Endothelial cell of umbilical vein (primary cell): ENCODE measurements around the gene LTBP2. TPM values are rescaled to one million over a fixed set of nuclear protein-coding genes. Genes with fewer than 3 reads are reported as not detected.

Experiments used
- BruUV-seq: library from RNA; stranded (reverse); fragments of 400-500 nt; replicated peaks from 2 replicates; lab custom pipeline; 2021; lab: Mats Ljungman, UMichigan
- CTCF ChIA-PET: fragments of 300-600, 350-600 bp; sonication (Branson Sonifier 250); formaldehyde crosslinking; loops from one replicate; lab custom pipeline; 2021; ENCODE audit warnings: antibody characterized with exemption, inconsistent platforms; lab: Charles Lee
- POLR2A ChIA-PET: fragments of 300-600, 350-600 bp; sonication (Branson Sonifier 250); formaldehyde crosslinking; loops from one replicate; lab custom pipeline; 2021; ENCODE audit warnings: antibody characterized with exemption, inconsistent platforms; lab: Charles Lee
- DNase-seq: peaks from one replicate; pipeline ENCODE4 v3.0.0-alpha.2; 2011; ENCODE audit warnings: low read depth, low spot score
- FAIRE-seq: peaks from 2 replicates; lab custom pipeline; 2011; peaks lifted over from hg19 to GRCh38; lab: Jason Lieb, UNC
- H2AFZ ChIP-seq: 2 replicates; pipeline ENCODE4 v1.6.0; 2012; ENCODE audit warnings: low read depth, low read length, control low read depth, inconsistent platforms
- H3K27ac ChIP-seq: 2 replicates; pipeline ENCODE4 v1.5.1; 2011; ENCODE audit warnings: low read depth, mild to moderate bottlenecking, control low read depth, low read length, moderate library complexity; ENCODE audit not compliant: insufficient read depth
- H3K27me3 ChIP-seq, 2 experiments: 2 replicates each; pipeline versions ENCODE4 v1.6.0 to v1.6.1; 2011; ENCODE audit warnings: low read length in 2 of 2, mixed read lengths in 1 of 2; ENCODE audit not compliant: control insufficient read depth in 2 of 2, insufficient read depth in 2 of 2
- H3K36me3 ChIP-seq, 2 experiments: 2 replicates in 1 of 2; 3 replicates in 1 of 2; pipeline ENCODE4 v1.5.1; 2011; ENCODE audit warnings: low read length in 2 of 2, mild to moderate bottlenecking in 1 of 2, moderate library complexity in 1 of 2; ENCODE audit not compliant: control insufficient read depth in 2 of 2, insufficient read depth in 2 of 2; ENCODE audit errors: extremely low read depth in 1 of 2
- H3K4me1 ChIP-seq: 3 replicates; pipeline ENCODE4 v1.5.1; 2011; ENCODE audit warnings: mild to moderate bottlenecking, low read length; ENCODE audit not compliant: control insufficient read depth, insufficient read depth; ENCODE audit errors: extremely low read depth
- H3K4me2 ChIP-seq: 2 replicates; pipeline ENCODE4 v1.6.1; 2011; ENCODE audit warnings: low read length, control low read depth, mixed read lengths; ENCODE audit not compliant: insufficient read depth
- H3K4me3 ChIP-seq, 3 experiments: fragments of 200-600 bp in 1 of 3; sonication (generic), shearing (Covaris generic) in 1 of 3; replicated peaks in 1 of 3; 2 replicates each; pipeline ENCODE4 v1.5.1; 2011 to 2016; ENCODE audit warnings: control low read depth in 3 of 3, low read length in 3 of 3, mild to moderate bottlenecking in 2 of 3, inconsistent platforms in 1 of 3, low read depth in 1 of 3, moderate library complexity in 1 of 3; ENCODE audit not compliant: insufficient read depth in 1 of 3
- H3K79me2 ChIP-seq: 2 replicates; pipeline ENCODE4 v1.6.0; 2012; ENCODE audit warnings: low read length, inconsistent platforms; ENCODE audit not compliant: control insufficient read depth, insufficient read depth
- H3K9ac ChIP-seq: replicated peaks from 2 replicates; pipeline ENCODE3; 2011; ENCODE audit warnings: low read length, control low read depth; ENCODE audit not compliant: insufficient read depth; ENCODE audit errors: extremely low read depth
- H3K9me1 ChIP-seq: replicated peaks from 3 replicates; pipeline ENCODE4 v1.6.0; 2011; ENCODE audit warnings: mild to moderate bottlenecking, low read length; ENCODE audit not compliant: control insufficient read depth, insufficient read depth; ENCODE audit errors: extremely low read depth
- H3K9me3 ChIP-seq: replicated peaks from 2 replicates; pipeline ENCODE4 v1.5.1; 2012; ENCODE audit warnings: low read length, inconsistent platforms; ENCODE audit not compliant: control insufficient read depth, insufficient read depth
- H4K20me1 ChIP-seq: replicated peaks from 2 replicates; pipeline ENCODE3; 2011; ENCODE audit warnings: mild to moderate bottlenecking, low read length; ENCODE audit not compliant: control insufficient read depth, insufficient read depth; ENCODE audit errors: extremely low read depth
- EZH2 ChIP-seq: IDR thresholded peaks from 2 replicates; pipeline ENCODE4 v1.6.1; 2012; ENCODE audit warnings: borderline replicate concordance, low read depth, mild to moderate bottlenecking, moderate library complexity, low read length, inconsistent platforms; ENCODE audit not compliant: severe bottlenecking
- GATA2 ChIP-seq: IDR thresholded peaks from 2 replicates; pipeline ENCODE4 v1.7.0; 2011; ENCODE audit warnings: low read depth, mild to moderate bottlenecking, moderate library complexity, mixed read lengths, low read length; ENCODE audit not compliant: insufficient read length, insufficient read depth
- MYC ChIP-seq: IDR thresholded peaks from one replicate; pipeline ENCODE4 v1.6.1; 2011; ENCODE audit warnings: mild to moderate bottlenecking, low read depth, low read length
- POLR2A ChIP-seq: IDR thresholded peaks from 2 replicates; pipeline ENCODE4 v1.6.1; 2012; ENCODE audit warnings: low read depth, mild to moderate bottlenecking, control low read depth, low read length
- POLR2AphosphoS5 ChIP-seq: IDR thresholded peaks from 2 replicates; pipeline ENCODE4 v1.6.1; 2012; ENCODE audit warnings: low read depth, mild to moderate bottlenecking, control low read depth, low read length, moderate library complexity; ENCODE audit not compliant: insufficient read depth
- dilution Hi-C: fragments of 300-500 bp; cut with MboI; formaldehyde crosslinking; loops from one replicate; pipeline ENCODE4 v1.15.0; 2019; ENCODE audit warnings: low sequenced_read_pairs; ENCODE audit not compliant: extremely low pct_ligation_motif_present
- intact Hi-C: fragments of 100-400 bp; cut with micrococcal nuclease; formaldehyde crosslinking; loops from one replicate; pipeline ENCODE4 v1.10.0; 2022
- polyA plus RNA-seq, 4 experiments: library from polyadenylated mRNA; depleted of rRNA in 3 of 4; stranded (reverse) in 3 of 4; unstranded in 1 of 4; fragments of >200 nt; gene quantifications; 2 replicates each; pipeline versions ENCODE4 v1.2.1 to v1.2.3, GENCODE V29; 2011 to 2012; ENCODE audit warnings: missing spikeins in 1 of 4
- total RNA-seq: library from RNA; stranded (reverse); gene quantifications from 2 replicates; pipeline ENCODE4 v1.2.3, GENCODE V29; 2021
- TF ChIP-seq, protein P1 (sequence below): IDR thresholded peaks from 2 replicates; pipeline ENCODE4 v1.6.1; 2011; ENCODE audit not compliant: insufficient read depth, insufficient read length
- TF ChIP-seq, protein P2 (sequence below), 2 donors: IDR thresholded peaks; 1 replicate in 1 of 2; 2 replicates in 1 of 2; pipeline ENCODE4 v1.5.1; 2011; ENCODE audit warnings: low read length in 2 of 2, mild to moderate bottlenecking in 2 of 2, moderate library complexity in 2 of 2, control low read depth in 1 of 2, inconsistent platforms in 1 of 2, low read depth in 1 of 2; ENCODE audit not compliant: insufficient read depth in 1 of 2; ENCODE audit errors: extremely low read depth in 1 of 2

LTBP2 gene
- total and polyA plus RNA-seq, 2 donors (not counting 3 experiments of a cell fraction or from before 2014, with no cell fraction given) = 209 to 268 TPM

DNA sequence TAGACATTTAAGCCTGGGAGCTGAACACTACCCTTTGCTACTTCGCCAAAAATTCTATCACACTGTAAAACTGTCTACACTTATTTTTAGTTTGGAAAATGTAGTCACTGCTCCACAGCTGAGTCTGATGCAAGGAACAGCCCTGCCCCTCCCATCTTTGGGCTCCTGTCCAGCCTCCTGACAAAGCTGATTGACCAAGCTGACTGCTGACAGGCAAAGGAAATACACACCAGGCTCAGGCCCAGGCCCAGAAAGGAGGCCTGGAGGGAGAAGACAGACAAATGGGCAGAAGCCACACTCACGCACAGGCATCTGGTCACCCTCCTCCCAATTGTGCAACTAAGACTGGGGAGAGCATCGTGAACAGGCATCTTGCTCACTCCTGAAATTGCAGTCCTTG lies 63.2 kb downstream of the LTBP2 start:
- dilution Hi-C loops = no loop called here
- Histone ChIP-seq H3K4me2 (no peak overlapping the region), H3K27me3 (no peaks in the 10 kb centered on the region), H3K9me1 (no peaks in the 10 kb centered on the region), H3K4me3 (no peak overlapping the region), H3K9ac (no peak overlapping the region), H4K20me1 (no peaks in the 10 kb centered on the region), H2AFZ (no peak overlapping the region), H3K79me2 (peaks cover 7% of the 10 kb centered on the region), H3K4me1 (peaks cover 16% of the 10 kb centered on the region), H3K27ac (no peak overlapping the region), H3K9me3 (no peaks in the 10 kb centered on the region), H3K36me3 (peaks cover 42 to 66% of the 10 kb centered on the region in 2 experiments)
- ChIA-PET CTCF (no interaction called here), POLR2A (no interaction called here)
- DNase-seq (no peak), FAIRE-seq (no peak)
- no peak for TF ChIP-seq EZH2
- TF ChIP-seq, protein P1, sequence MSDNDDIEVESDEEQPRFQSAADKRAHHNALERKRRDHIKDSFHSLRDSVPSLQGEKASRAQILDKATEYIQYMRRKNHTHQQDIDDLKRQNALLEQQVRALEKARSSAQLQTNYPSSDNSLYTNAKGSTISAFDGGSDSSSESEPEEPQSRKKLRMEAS = no peak
- TF ChIP-seq GATA2 = no peak
- TF ChIP-seq, protein P2, sequence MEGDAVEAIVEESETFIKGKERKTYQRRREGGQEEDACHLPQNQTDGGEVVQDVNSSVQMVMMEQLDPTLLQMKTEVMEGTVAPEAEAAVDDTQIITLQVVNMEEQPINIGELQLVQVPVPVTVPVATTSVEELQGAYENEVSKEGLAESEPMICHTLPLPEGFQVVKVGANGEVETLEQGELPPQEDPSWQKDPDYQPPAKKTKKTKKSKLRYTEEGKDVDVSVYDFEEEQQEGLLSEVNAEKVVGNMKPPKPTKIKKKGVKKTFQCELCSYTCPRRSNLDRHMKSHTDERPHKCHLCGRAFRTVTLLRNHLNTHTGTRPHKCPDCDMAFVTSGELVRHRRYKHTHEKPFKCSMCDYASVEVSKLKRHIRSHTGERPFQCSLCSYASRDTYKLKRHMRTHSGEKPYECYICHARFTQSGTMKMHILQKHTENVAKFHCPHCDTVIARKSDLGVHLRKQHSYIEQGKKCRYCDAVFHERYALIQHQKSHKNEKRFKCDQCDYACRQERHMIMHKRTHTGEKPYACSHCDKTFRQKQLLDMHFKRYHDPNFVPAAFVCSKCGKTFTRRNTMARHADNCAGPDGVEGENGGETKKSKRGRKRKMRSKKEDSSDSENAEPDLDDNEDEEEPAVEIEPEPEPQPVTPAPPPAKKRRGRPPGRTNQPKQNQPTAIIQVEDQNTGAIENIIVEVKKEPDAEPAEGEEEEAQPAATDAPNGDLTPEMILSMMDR (IDR thresholded peaks at IDR 0.05; ENCODE audit: extremely low read depth in 1 of 2, insufficient read depth in 1 of 2, low read depth in 1 of 2, low read length in 2 of 2) = no peak
- no peak for TF ChIP-seq POLR2A
- no peak for TF ChIP-seq POLR2AphosphoS5
- TF ChIP-seq MYC = no peak
- no TSS peak for BruUV-seq
- intact Hi-C loops = no loop called here
